Measurements from ENCODE around the gene RBBP8NL.

DNA sequence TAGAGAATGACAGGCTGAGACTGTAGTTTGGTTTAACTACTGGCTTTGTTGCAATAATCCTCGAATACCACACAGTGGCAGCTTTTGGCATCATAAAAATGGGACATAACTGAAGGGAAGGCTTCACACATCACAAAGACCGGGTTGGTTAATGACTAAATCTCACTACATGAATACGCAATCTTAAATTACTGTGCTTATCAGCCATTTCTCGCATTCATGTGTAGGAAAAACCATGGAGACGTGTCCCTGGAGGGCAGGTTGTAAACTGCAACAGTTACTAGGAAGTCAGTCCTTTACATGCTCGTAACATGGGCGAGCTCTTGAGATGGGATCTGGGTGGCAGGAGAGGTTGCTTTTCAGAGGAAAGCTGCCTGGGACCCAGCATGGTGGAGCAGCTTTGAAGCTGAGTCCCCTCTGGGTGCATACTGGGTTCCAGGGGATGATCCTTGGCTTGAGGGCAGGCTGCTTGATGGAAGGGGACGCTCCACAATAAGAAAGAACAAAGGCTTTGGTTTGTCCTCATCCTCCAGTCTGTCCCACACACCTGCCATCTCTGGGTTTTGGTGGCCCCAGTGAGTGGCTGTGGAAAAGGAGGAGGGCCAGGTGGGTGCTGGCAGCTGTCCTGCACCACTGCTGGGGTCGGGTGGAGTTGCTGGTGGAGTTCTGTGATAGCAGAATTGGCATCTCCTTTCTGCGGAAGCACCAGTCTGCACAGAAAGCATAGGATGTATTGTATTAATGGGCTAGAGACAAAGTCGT, 38.3 kb downstream of the RBBP8NL start:
- TF ChIP-seq CEBPB (IDR thresholded peaks at IDR 0.05), result no peak
- TF ChIP-seq NFIC (IDR thresholded peaks at IDR 0.05), result no peak

Measured in Ishikawa (cell line).